BE2C (cell line): ENCODE results near the gene ZNF747.
A peak's percentile ranks its signal among the peaks of the same experiment; 100 is the strongest.

ENCODE experiments used
- DNase-seq: peaks from one replicate; pipeline ENCODE4 v3.0.0-alpha.2; 2020
- H3K27me3 ChIP-seq: fragments of 250-450 bp; sonication (Bioruptor Pico); 2 replicates; pipeline ENCODE4 v1.5.1; 2020; ENCODE audit warnings: mild to moderate bottlenecking
- H3K36me3 ChIP-seq: fragments of 250-450 bp; sonication (Bioruptor Pico); 2 replicates; pipeline ENCODE4 v1.5.1; 2020; ENCODE audit warnings: mild to moderate bottlenecking
- H3K4me1 ChIP-seq: fragments of 250-450 bp; sonication (Bioruptor Pico); 2 replicates; pipeline ENCODE4 v1.5.1; 2020
- H3K4me3 ChIP-seq: 2 replicates; pipeline ENCODE4 v1.5.1; 2011; ENCODE audit warnings: low read depth, low read length
- H3K9me3 ChIP-seq: fragments of 250-450 bp; sonication (Bioruptor Pico); 2 replicates; pipeline ENCODE4 v1.5.1; 2020
- CTCF ChIP-seq: IDR thresholded peaks from 2 replicates; pipeline ENCODE4 v1.5.1; 2012; ENCODE audit warnings: mild to moderate bottlenecking, low read depth, low read length

ZNF747 gene

GRCh38 chr16:30535777-30536190 lies 1.1 kb upstream of the ZNF747 start:
- Histone ChIP-seq H3K27me3 (no peaks in the 10 kb centered on the region), H3K4me3 (peak overlapping the region; percentile 69), H3K4me1 (peaks cover 8% of the 10 kb centered on the region; the same call in 1 of the 2 replicates), H3K9me3 (no peaks in the 10 kb centered on the region), H3K36me3 (no peaks in the 10 kb centered on the region)
- peak; percentile 63 for TF ChIP-seq CTCF
- peak; percentile 57 for DNase-seq

- DNase-seq, result no peak
- Histone ChIP-seq H3K9me3 (no peaks in the 10 kb centered on the region), H3K36me3 (no peaks in the 10 kb centered on the region), H3K4me1 (peaks cover 8% of the 10 kb centered on the region; the same call in 1 of the 2 replicates), H3K4me3 (peak overlapping the region; percentile 69), H3K27me3 (no peaks in the 10 kb centered on the region)
- TF ChIP-seq CTCF, result no peak
These were observed 583 bp upstream of the ZNF747 start for GRCh38 chr16:30535106-30535776.

GRCh38 chr16:30533748-30534367 lies 800 bp downstream of the ZNF747 start:
- TF ChIP-seq CTCF, result no peak
- Histone ChIP-seq H3K4me3 (peak overlapping the region; percentile 69), H3K4me1 (peaks cover 8% of the 10 kb centered on the region; the same call in 1 of the 2 replicates), H3K9me3 (no peaks in the 10 kb centered on the region), H3K36me3 (no peaks in the 10 kb centered on the region), H3K27me3 (no peaks in the 10 kb centered on the region)
- no peak for DNase-seq

- H3K9me3 ChIP-seq, result no peaks in the 10 kb centered on the region
- no peak for DNase-seq
- H3K27me3 ChIP-seq, result no peaks in the 10 kb centered on the region
- no peak for TF ChIP-seq CTCF
- peaks cover 8% of the 10 kb centered on the region; the same call in 1 of the 2 replicates for H3K4me1 ChIP-seq
- H3K4me3 ChIP-seq, result no peak overlapping the region
- H3K36me3 ChIP-seq, result no peaks in the 10 kb centered on the region
These were observed 1.5 kb downstream of the ZNF747 start for GRCh38 chr16:30533146-30533522.

DNA sequence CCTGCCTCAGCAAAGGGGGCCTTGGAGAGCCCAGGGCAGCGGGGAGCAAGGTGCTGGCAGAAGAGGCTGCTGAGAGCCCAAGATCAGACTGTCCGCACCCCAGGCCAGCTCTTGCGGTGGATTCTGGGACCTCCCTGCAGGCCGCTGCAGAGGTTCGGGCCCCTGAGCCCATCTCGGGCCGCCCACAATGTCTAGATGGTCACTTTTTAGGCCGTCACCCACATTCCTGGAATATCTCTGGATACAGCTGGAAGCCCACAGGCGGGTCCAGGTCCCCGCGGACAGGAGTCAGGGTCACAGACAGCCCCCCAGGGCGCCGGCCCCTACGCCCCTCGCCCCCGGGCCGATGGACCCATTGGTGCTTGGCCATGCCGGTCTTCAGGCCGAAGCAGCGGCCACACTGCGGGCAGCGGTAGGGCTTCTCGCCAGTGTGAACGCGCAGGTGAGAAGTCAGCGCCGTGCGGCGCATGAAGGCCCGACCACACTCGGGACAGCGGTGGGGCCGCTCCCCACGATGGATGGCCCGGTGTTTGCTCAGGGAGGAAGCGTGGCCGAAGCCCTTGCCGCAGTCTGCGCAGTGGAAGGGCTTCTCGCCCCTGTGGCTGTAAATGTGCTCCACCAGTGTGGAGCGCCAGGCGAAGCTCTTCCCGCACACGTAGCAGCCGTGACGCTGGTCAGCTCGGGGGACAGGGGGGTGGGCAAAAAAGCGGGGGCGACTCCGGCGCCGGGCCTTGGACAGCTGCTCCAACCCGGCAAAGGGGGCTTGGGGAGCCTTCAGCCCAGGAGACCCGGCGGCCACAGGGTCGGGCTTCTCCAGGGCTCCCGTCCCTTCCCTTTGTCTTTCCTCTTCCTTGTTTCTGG lies 2.1 kb downstream of the ZNF747 start:
- Histone ChIP-seq H3K27me3 (no peaks in the 10 kb centered on the region), H3K4me3 (no peak overlapping the region), H3K36me3 (no peaks in the 10 kb centered on the region), H3K9me3 (no peaks in the 10 kb centered on the region), H3K4me1 (peaks cover 11% of the 10 kb centered on the region)
- no peak for DNase-seq
- no peak for TF ChIP-seq CTCF
